ENCODE measurements around the gene NABP1. TPM values are rescaled to one million over a fixed set of nuclear protein-coding genes. Genes with fewer than 3 reads are reported as not detected.

The NABP1 gene
- total and polyA plus RNA-seq, 5 donors, result 4.6 to 11.1 (median 8.4) TPM

DNA sequence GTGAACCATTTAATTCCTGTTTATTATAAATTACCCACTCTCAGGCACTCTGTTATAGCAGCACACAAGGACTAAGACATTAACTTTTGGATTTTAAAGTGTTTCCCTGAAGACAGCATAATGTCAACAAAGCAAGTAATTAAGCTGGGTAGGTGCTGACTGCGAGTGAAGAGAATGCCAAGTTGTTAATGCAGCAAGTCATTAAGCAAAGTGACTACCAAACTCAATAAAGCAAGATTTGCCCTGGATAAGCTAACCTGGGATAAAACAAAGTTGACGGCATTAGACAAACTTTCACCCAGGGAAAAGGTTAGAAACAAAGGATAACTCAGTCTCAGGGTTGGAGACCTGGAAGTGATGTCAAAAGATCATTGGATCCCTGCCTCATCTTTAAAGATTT lies 28.4 kb upstream of the NABP1 start:
- 92% methylated on average over 2 of the region's 2 CpGs for WGBS

GRCh38 chr2:191650896-191651773 lies 26.8 kb upstream of the NABP1 start:
- Histone ChIP-seq H3K27ac (ENCODE audit: low read length) (no peak overlapping the region), H3K4me1 (ENCODE audit: control insufficient read depth, insufficient read depth, low read length) (no peaks in the 10 kb centered on the region), H3K4me3 (ENCODE audit: low read length) (no peak overlapping the region), H3K9me3 (ENCODE audit: control insufficient read depth, low read length) (no peaks in the 10 kb centered on the region), H3K27me3 (ENCODE audit: control insufficient read depth, insufficient read depth) (no peaks in the 10 kb centered on the region)
- intact Hi-C loops (cut with DNase I), result no loop called here
- ATAC-seq (no peak), DNase-seq (no peak)
- 65% methylated on average over 3 of the region's 3 CpGs for WGBS

More for the DNA sequence above, 28.4 kb upstream of the NABP1 start:
- H3K27ac ChIP-seq (ENCODE audit: low read length), result no peak overlapping the region
- H3K9me3 ChIP-seq (ENCODE audit: control insufficient read depth, low read length), result no peaks in the 10 kb centered on the region
- intact Hi-C loops (cut with DNase I), result no loop called here
- no peak overlapping the region for H3K4me3 ChIP-seq (ENCODE audit: low read length)
- ATAC-seq, result no peak
- DNase-seq, result no peak
- H3K27me3 ChIP-seq (ENCODE audit: control insufficient read depth, insufficient read depth), result no peaks in the 10 kb centered on the region
- H3K4me1 ChIP-seq (ENCODE audit: control insufficient read depth, insufficient read depth, low read length), result no peaks in the 10 kb centered on the region

- intact Hi-C loops (cut with DNase I), result no loop called here
- Histone ChIP-seq H3K4me3 (ENCODE audit: low read length) (no peak overlapping the region), H3K27me3 (ENCODE audit: control insufficient read depth, insufficient read depth) (no peaks in the 10 kb centered on the region), H3K27ac (ENCODE audit: low read length) (no peak overlapping the region), H3K4me1 (ENCODE audit: control insufficient read depth, insufficient read depth, low read length) (no peaks in the 10 kb centered on the region), H3K9me3 (ENCODE audit: control insufficient read depth, low read length) (no peaks in the 10 kb centered on the region)
- DNase-seq (peak in 1 of 3 donors; percentile 43), ATAC-seq (no peak)
- 82% methylated on average over 5 of the region's 5 CpGs for WGBS
These were observed 24.1 kb upstream of the NABP1 start for GRCh38 chr2:191653667-191654391.

DNA sequence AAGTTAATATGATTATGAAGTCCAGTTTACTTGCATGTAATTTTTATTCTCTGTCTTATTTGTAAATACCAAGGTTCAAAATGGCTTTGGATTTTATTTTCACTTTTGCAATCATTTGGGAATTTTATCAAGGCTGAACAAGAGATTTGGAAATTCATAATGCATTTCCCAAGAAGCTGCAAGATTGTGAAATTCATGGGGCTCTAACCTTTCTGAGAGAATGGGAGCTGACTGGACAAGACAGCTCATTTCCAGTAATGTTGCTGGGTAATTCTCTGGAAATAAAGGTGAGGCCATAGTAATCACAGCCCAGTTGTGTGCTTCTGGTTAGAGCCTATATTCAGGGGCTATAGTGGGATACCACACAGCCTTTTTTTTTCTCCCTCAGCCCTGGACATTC lies 21.5 kb upstream of the NABP1 start:
- peak; percentile 68 to 85 for ATAC-seq
- H3K27ac ChIP-seq (ENCODE audit: low read length), result peak overlapping the region; percentile 83
- no peaks in the 10 kb centered on the region for H3K27me3 ChIP-seq (ENCODE audit: control insufficient read depth, insufficient read depth)
- DNase-seq, result no peak
- H3K9me3 ChIP-seq (ENCODE audit: control insufficient read depth, low read length), result no peaks in the 10 kb centered on the region
- intact Hi-C loops (cut with DNase I), result no loop called here
- no peak overlapping the region for H3K4me3 ChIP-seq (ENCODE audit: low read length)
- no peaks in the 10 kb centered on the region for H3K4me1 ChIP-seq (ENCODE audit: control insufficient read depth, insufficient read depth, low read length)

- DNase-seq (no peak), ATAC-seq (no peak)
- Histone ChIP-seq H3K9me3 (ENCODE audit: control insufficient read depth, low read length) (no peaks in the 10 kb centered on the region), H3K27ac (ENCODE audit: low read length) (peak overlapping the region; percentile 83), H3K4me3 (ENCODE audit: low read length) (no peak overlapping the region), H3K27me3 (ENCODE audit: control insufficient read depth, insufficient read depth) (no peaks in the 10 kb centered on the region), H3K4me1 (ENCODE audit: control insufficient read depth, insufficient read depth, low read length) (no peaks in the 10 kb centered on the region)
- intact Hi-C loops (cut with DNase I), result no loop called here
These were observed 21.1 kb upstream of the NABP1 start for GRCh38 chr2:191656792-191657191.

DNA sequence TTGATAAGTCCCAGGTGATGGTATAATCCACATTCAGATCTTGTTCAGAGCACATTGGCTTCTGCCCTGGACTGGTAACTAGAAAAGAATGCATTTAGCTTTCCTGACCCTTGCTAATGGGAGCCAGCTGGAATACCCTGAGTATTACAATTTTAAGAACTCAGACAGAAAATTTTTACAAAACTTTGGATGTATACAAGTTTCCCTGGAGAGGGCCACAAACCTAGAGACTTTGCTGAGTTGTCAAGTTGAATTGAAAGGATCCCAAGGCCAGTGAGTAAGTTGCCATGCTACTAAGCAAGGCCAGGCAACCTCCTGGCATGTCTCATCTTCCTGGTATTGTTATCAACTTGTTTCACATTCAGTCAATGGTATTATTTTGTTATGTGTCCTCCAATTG lies 20.0 kb upstream of the NABP1 start:
- DNase-seq, result no peak
- Histone ChIP-seq H3K4me1 (ENCODE audit: control insufficient read depth, insufficient read depth, low read length) (no peaks in the 10 kb centered on the region), H3K27me3 (ENCODE audit: control insufficient read depth, insufficient read depth) (no peaks in the 10 kb centered on the region), H3K27ac (ENCODE audit: low read length) (no peak overlapping the region), H3K9me3 (ENCODE audit: control insufficient read depth, low read length) (no peaks in the 10 kb centered on the region), H3K4me3 (ENCODE audit: low read length) (no peak overlapping the region)
- intact Hi-C loops (cut with DNase I), result no loop called here
- no peak for ATAC-seq

DNA sequence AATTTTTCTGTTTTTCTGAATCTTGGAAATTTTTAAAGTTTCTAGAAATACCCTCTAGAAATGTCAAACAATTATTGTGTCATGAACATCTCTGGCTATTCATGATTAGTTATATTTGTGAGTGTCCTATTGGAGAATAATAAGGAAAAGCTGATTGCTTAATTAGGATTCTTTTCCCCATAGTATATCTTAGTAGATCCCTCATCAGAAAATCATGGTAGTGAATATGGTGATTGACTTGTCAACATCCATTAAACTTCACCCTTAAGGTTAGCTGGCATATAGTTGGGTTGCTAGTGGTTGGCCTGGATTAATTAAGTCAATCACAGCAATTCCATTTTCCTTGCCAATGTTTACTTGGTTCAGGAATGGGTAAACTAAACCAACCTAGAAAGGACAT lies 18.7 kb upstream of the NABP1 start:
- ATAC-seq, result no peak
- intact Hi-C loops (cut with DNase I), result no loop called here
- Histone ChIP-seq H3K27ac (ENCODE audit: low read length) (no peak overlapping the region), H3K9me3 (ENCODE audit: control insufficient read depth, low read length) (no peaks in the 10 kb centered on the region), H3K27me3 (ENCODE audit: control insufficient read depth, insufficient read depth) (no peaks in the 10 kb centered on the region), H3K4me1 (ENCODE audit: control insufficient read depth, insufficient read depth, low read length) (no peaks in the 10 kb centered on the region), H3K4me3 (ENCODE audit: low read length) (no peak overlapping the region)
- DNase-seq, result no peak

DNA sequence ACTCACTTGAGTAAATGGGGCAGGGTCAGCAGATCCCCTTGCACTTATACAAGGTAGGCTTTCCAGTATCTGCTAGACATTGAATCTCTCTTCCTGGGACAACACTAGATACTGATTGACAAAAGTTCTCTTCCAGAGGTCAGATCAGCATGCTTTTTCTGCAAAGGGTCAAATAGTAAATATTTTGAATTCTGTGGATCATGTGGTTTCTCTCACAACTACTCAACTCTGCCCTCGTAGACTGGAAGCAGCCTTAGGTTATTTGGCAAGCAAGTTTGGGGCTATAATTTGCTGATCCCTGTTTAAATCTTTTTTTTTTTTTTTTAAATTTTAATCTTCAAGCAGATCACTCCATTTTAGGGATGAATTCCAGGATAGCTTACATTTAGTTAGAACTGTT lies 17.4 kb upstream of the NABP1 start:
- DNase-seq, result no peak
- ATAC-seq, result no peak
- intact Hi-C loops (cut with DNase I), result no loop called here
- Histone ChIP-seq H3K4me3 (ENCODE audit: low read length) (no peak overlapping the region), H3K9me3 (ENCODE audit: control insufficient read depth, low read length) (no peaks in the 10 kb centered on the region), H3K27me3 (ENCODE audit: control insufficient read depth, insufficient read depth) (no peaks in the 10 kb centered on the region), H3K27ac (ENCODE audit: low read length) (no peak overlapping the region), H3K4me1 (ENCODE audit: control insufficient read depth, insufficient read depth, low read length) (no peaks in the 10 kb centered on the region)
- WGBS, result 84% methylated on average over 1 of the region's 1 CpG

DNA sequence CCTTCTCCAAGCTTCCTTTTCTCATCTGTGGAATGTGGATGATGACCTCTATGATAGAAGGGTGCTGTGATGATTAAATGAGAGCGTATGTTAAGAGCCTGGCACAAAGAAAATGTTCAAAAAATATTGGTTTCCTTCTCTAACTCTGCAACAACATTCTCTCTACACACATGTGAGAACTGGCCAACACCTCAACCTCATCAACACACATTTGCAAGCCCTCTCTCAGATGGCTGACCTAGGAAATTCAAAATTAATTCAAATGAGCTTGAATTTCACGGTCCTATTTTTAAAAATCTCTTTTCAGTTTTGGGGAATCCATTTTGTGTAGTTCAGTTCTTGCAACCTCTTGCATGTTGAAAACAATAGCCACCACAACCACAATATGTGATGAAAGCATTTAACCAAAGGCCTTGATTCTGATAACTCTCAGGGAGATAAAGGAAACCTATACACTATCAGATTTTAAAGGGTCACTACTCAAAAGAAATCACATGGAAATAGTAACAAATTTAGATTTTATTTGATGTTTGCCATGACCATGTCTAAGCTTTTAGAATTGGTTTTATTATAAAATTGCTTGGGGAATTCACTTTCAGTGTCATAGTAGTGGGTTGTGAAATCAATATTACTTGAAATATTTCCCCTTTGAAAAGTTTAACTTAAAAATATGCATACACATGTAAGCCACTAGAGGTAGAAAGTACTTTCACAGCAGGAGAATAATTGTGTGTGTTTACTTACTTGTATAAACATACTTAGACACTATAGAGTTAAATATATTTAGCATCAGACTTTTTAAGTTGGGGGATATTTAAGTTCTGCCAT lies 16.6 kb upstream of the NABP1 start:
- no peak overlapping the region for H3K4me3 ChIP-seq (ENCODE audit: low read length)
- intact Hi-C loops (cut with DNase I), result no loop called here
- 71% methylated on average over 2 of the region's 2 CpGs for WGBS
- H3K27me3 ChIP-seq (ENCODE audit: control insufficient read depth, insufficient read depth), result no peaks in the 10 kb centered on the region
- H3K9me3 ChIP-seq (ENCODE audit: control insufficient read depth, low read length), result no peaks in the 10 kb centered on the region
- ATAC-seq (no peak), DNase-seq (no peak)
- no peaks in the 10 kb centered on the region for H3K4me1 ChIP-seq (ENCODE audit: control insufficient read depth, insufficient read depth, low read length)
- no peak overlapping the region for H3K27ac ChIP-seq (ENCODE audit: low read length)

DNA sequence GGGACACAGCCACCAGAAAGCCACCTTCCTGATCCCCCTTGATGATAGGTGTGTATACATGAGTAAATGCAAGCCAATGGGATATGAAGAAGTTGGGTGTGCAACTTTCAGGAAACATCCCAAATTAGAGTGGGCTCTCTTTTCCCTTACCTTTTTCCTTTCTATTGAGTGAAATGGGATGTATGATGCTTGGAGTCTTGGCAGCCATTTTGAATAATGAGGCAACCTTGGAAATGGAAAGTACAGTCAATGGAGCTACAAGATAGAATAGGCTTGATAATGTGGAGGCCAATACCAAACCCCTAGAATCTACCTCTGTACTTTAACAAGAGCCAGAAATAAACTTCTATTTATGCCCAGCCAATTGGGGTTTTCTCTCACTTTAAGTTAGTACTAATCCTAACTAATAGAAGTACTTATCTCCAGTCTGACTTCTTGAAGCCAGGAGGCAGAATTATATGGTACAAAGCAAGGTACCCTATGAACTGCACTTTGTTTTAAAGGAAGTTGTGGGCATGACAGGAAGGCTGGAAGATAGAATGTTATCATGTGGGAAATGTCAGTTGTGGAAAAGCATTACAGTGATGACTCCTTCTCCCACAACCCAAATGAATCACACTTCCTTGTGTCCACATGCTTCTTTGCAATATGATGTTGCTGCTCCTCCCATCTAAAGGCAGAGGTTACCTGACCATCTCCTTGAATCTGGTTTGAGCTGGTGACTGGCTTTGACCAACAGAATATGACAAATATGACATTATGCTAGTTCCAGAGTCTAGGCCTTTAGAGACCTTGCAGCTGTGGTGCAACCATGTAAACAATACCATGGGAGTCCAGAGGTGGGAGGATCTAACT lies 12.9 kb upstream of the NABP1 start:
- no peak for ATAC-seq
- no peaks in the 10 kb centered on the region for H3K9me3 ChIP-seq (ENCODE audit: control insufficient read depth, low read length)
- H3K4me1 ChIP-seq (ENCODE audit: control insufficient read depth, insufficient read depth, low read length), result no peaks in the 10 kb centered on the region
- H3K4me3 ChIP-seq (ENCODE audit: low read length), result no peak overlapping the region
- no peak for DNase-seq
- no peaks in the 10 kb centered on the region for H3K27me3 ChIP-seq (ENCODE audit: control insufficient read depth, insufficient read depth)
- intact Hi-C loops (cut with DNase I), result no loop called here
- H3K27ac ChIP-seq (ENCODE audit: low read length), result no peak overlapping the region

Data from right cardiac atrium (tissue), 5 donors.